GM12878 (cell line): ENCODE measurements around the gene PAQR8. TPM values are rescaled to one million over a fixed set of nuclear protein-coding genes. Genes with fewer than 3 reads are reported as not detected.
"Not testable (repeated sequence)": the region's sequence is repeated elsewhere in the genome, so short reads cannot be mapped to it uniquely, and the experiment has no call there.

Experiments used
- ATAC-seq: fragments of 200-7000 bp; cut with Tn5 transposase; 3 replicates; pipeline ENCODE4 v1.9.1; 2020; ENCODE audit warnings: mild to moderate bottlenecking, moderate library complexity
- BruUV-seq: library from RNA; stranded (reverse); fragments of 400-500 nt; replicated peaks from 2 replicates; lab custom pipeline; 2021; lab: Mats Ljungman, UMichigan
- CTCF ChIA-PET: fragments of 300-600 bp; sonication (Branson Sonifier 250); formaldehyde crosslinking; extraction: SDS; loops from one replicate; lab custom pipeline; 2021; ENCODE audit warnings: inconsistent platforms; lab: Yijun Ruan, JAX
- POLR2A ChIA-PET: fragments of 350-600 bp; formaldehyde crosslinking; extraction: SDS; loops from one replicate; lab custom pipeline; 2021; ENCODE audit warnings: inconsistent platforms; lab: Charles Lee
- RAD21 ChIA-PET: fragments of 300-600 bp; sonication (Branson Sonifier 250); formaldehyde crosslinking; loops from one replicate; lab custom pipeline; 2023; ENCODE audit warnings: antibody characterized with exemption; ENCODE audit not compliant: unreplicated experiment; lab: Charles Lee
- SMC1A ChIA-PET: fragments of 300-600 bp; sonication (Branson Sonifier 250); formaldehyde crosslinking; loops from one replicate; lab custom pipeline; 2023; ENCODE audit not compliant: unreplicated experiment, uncharacterized antibody; lab: Charles Lee
- DNase-seq: peaks from one replicate; pipeline ENCODE4 v3.0.0-alpha.2; 2011; ENCODE audit warnings: low read depth, low spot score
- FAIRE-seq: peaks from 3 replicates; lab custom pipeline; 2011; peaks lifted over from hg19 to GRCh38; lab: Jason Lieb, UNC
- H2AFZ ChIP-seq: 2 replicates; pipeline ENCODE4 v1.6.0; 2011; ENCODE audit warnings: low read depth, low read length, control low read depth; ENCODE audit not compliant: control insufficient read depth
- H3K27ac ChIP-seq: 2 replicates; pipeline ENCODE4 v1.5.1; 2011; ENCODE audit warnings: control low read depth; ENCODE audit not compliant: control insufficient read depth, insufficient read depth
- H3K27me3 ChIP-seq, 2 experiments: replicated peaks in 1 of 2; 2 replicates each; pipeline versions ENCODE4 v1.6.0 to v1.6.1; 2011; ENCODE audit warnings: low read length in 1 of 2; ENCODE audit not compliant: control insufficient read depth in 2 of 2, insufficient read depth in 2 of 2
- H3K36me3 ChIP-seq, 2 experiments: 2 replicates each; pipeline ENCODE4 v1.5.1; 2011; ENCODE audit warnings: low read length in 1 of 2; ENCODE audit not compliant: control insufficient read depth in 2 of 2, insufficient read depth in 2 of 2
- H3K4me1 ChIP-seq: 2 replicates; pipeline ENCODE4 v1.6.1; 2011; ENCODE audit warnings: mild to moderate bottlenecking, low read length, moderate library complexity, mixed read lengths; ENCODE audit not compliant: control insufficient read depth, insufficient read depth
- H3K4me2 ChIP-seq: 2 replicates; pipeline ENCODE4 v1.6.0; 2011; ENCODE audit warnings: control low read depth; ENCODE audit not compliant: control insufficient read depth, insufficient read depth
- H3K4me3 ChIP-seq: fragments of 200-600 bp; sonication (generic); 2 replicates; pipeline ENCODE4 v1.5.1; 2016
- H3K79me2 ChIP-seq: 2 replicates; pipeline ENCODE4 v1.6.0; 2011; ENCODE audit warnings: low read length; ENCODE audit not compliant: control insufficient read depth, insufficient read depth
- H3K9ac ChIP-seq: 2 replicates; pipeline ENCODE4 v1.8.0; 2011; ENCODE audit warnings: low read length, control low read depth, mixed read lengths; ENCODE audit not compliant: control insufficient read depth, insufficient read depth
- H3K9me3 ChIP-seq: replicated peaks from 3 replicates; pipeline ENCODE4 v1.5.1; 2011; ENCODE audit warnings: mild to moderate bottlenecking, low read length; ENCODE audit not compliant: control insufficient read depth, insufficient read depth
- H4K20me1 ChIP-seq: 2 replicates; pipeline ENCODE4 v1.6.0; 2011; ENCODE audit not compliant: control insufficient read depth, insufficient read depth
- HDGF ChIP-seq: fragments of 450-650 bp; IDR thresholded peaks from 2 replicates; pipeline ENCODE4 v1.6.1; 2016; ENCODE audit warnings: antibody characterized with exemption
- REST ChIP-seq: IDR thresholded peaks from 2 replicates; pipeline ENCODE4 v1.6.1; 2012; ENCODE audit warnings: mild to moderate bottlenecking, low read depth, low read length
- SUZ12 ChIP-seq: fragments of 200-600 bp; sonication (generic); IDR thresholded peaks from one replicate; pipeline ENCODE4 v1.6.1; 2018; ENCODE audit warnings: antibody characterized with exemption, mild to moderate bottlenecking; ENCODE audit not compliant: unreplicated experiment
- USF2 ChIP-seq: IDR thresholded peaks from 2 replicates; pipeline ENCODE4 v1.6.1; 2011; ENCODE audit warnings: low read depth, low read length, improper control_type of control experiment, borderline replicate concordance
- ZNF592 ChIP-seq: fragments of 450-650 bp; IDR thresholded peaks from 2 replicates; pipeline ENCODE4 v1.6.1; 2017; ENCODE audit warnings: mild to moderate bottlenecking, moderate library complexity
- WGBS: methylation state at CpG from one replicate; pipeline ENCODE4 v1.1.6; 2016; ENCODE audit warnings: low lambda C conversion rate; ENCODE audit not compliant: insufficient replicate concordance, insufficient coverage; ENCODE audit errors: missing lambda C conversion rate; 5-methylcytosine and 5-hydroxymethylcytosine counted together
- in situ Hi-C: fragments of 300-500 bp; cut with MboI; formaldehyde crosslinking; loops from 9 replicates; pipeline ENCODE4 v1.14.3; 2018; ENCODE audit warnings: mixed read lengths
- intact Hi-C: fragments of 100-400 bp; cut with micrococcal nuclease; formaldehyde crosslinking; loops from one replicate; pipeline ENCODE4 v1.14.2; 2022; ENCODE audit not compliant: unreplicated experiment
- polyA plus RNA-seq, 11 experiments: library from polyadenylated mRNA; depleted of rRNA in 4 of 11; unstranded in 6 of 11; stranded (reverse) in 5 of 11; fragments of >200 nt; fragmentation: Nextera tagmentation in 4 of 11; fragmentation: Illumina TruSeq in 1 of 11; extraction: Ambion mirVana in 4 of 11; extraction: Trizol in 1 of 11; gene quantifications; 1 replicate in 1 of 11; 2 replicates in 10 of 11; pipeline versions ENCODE4 v1.2.1 to v1.2.3, GENCODE V29; 2011 to 2016; ENCODE audit warnings: inconsistent platforms in 2 of 11, missing spikeins in 2 of 11, low read depth in 1 of 11
- total RNA-seq, 4 experiments: library from RNA; depleted of rRNA in 3 of 4; stranded (reverse); fragments of >200 nt in 3 of 4; fragmentation: Illumina TruSeq in 1 of 4; extraction: Trizol in 1 of 4; gene quantifications; 2 replicates each; pipeline versions ENCODE4 v1.2.1 to v1.2.3, GENCODE V29; 2013 to 2021

PAQR8 gene
- total and polyA plus RNA-seq, 10 of the 15 experiments (the other 5 are each of a cell fraction or from before 2014, with no cell fraction given): 3.9 to 22.4 (median 14.6) TPM

- ATAC-seq, FAIRE-seq, H3K9me3 ChIP-seq, H3K79me2 ChIP-seq, BruUV-seq, in situ Hi-C loops, H3K36me3 ChIP-seq, H2AFZ ChIP-seq, H3K4me3 ChIP-seq, intact Hi-C loops, H4K20me1 ChIP-seq, DNase-seq, H3K27me3 ChIP-seq, H3K9ac ChIP-seq: not testable (repeated sequence)
- TF ChIP-seq HDGF: 0 out of 2 replicates have a peak, but pooled peaks have one; percentile 56
- ChIA-PET SMC1A (interaction anchor here (2.1 to 9.3 kb wide), 9 partner anchors 11 to 102 kb away, joined by 8 to 156 read pairs (median 70); partner anchors contain the start of genes MCM3 and PAQR8), RAD21 (interaction anchor here (0.7 to 7.0 kb wide), 7 partner anchors 9 to 102 kb away, joined by 3 to 112 read pairs (median 32); partner anchors contain the start of genes MCM3 and PAQR8), CTCF (interaction anchor here (0.9 to 7.7 kb wide), 11 partner anchors 11 to 102 kb away, joined by 3 to 85 read pairs (median 13); partner anchors contain the start of genes EFHC1, MCM3 and PAQR8), POLR2A (interaction anchor here (0.7 to 7.0 kb wide), 6 partner anchors 10 to 281 kb away, joined by 3 to 74 read pairs (median 5); partner anchors contain the start of gene PAQR8)
- peaks cover 50% of the 10 kb centered on the region for H3K4me1 ChIP-seq
- 98% methylated on average over 4 of the region's 4 CpGs for WGBS
- peak overlapping the region; percentile 2; the same call in 1 of the 2 replicates for H3K4me2 ChIP-seq
- H3K27ac ChIP-seq: peak overlapping the region; percentile 94
These were observed 26.2 kb downstream of the PAQR8 start for GRCh38 chr6:52388119-52388518.

- BruUV-seq: no TSS peak
- Histone ChIP-seq H3K36me3 (no peaks in the 10 kb centered on the region), H2AFZ (no peak overlapping the region), H3K4me1 (peaks cover 57% of the 10 kb centered on the region), H3K9me3 (peaks cover 3% of the 10 kb centered on the region), H3K27ac (peak overlapping the region; percentile 94), H3K79me2 (peaks cover 10% of the 10 kb centered on the region), H4K20me1 (no peaks in the 10 kb centered on the region), H3K4me3 (no peak overlapping the region), H3K27me3 (no peaks in the 10 kb centered on the region), H3K9ac (no peak overlapping the region), H3K4me2 (peak overlapping the region; percentile 86; the same call in 1 of the 2 replicates)
- ChIA-PET POLR2A (interaction anchor here (0.7 to 7.0 kb wide), 9 partner anchors 8 to 281 kb away, joined by 3 to 74 read pairs (median 6); partner anchors contain the start of genes MCM3 and PAQR8), RAD21 (interaction anchor here (1.2 to 7.0 kb wide), 12 partner anchors 11 to 225 kb away, joined by 3 to 112 read pairs (median 16); partner anchors contain the start of genes MCM3 and PAQR8), SMC1A (interaction anchor here (1.2 to 9.3 kb wide), 16 partner anchors 10 to 186 kb away, joined by 3 to 156 read pairs (median 18); partner anchors contain the start of genes MCM3 and PAQR8), CTCF (interaction anchor here (0.6 to 7.7 kb wide), 14 partner anchors 10 to 187 kb away, joined by 3 to 85 read pairs (median 14); partner anchors contain the start of genes EFHC1, MCM3 and PAQR8)
- intact Hi-C loops (loop anchor here (1.0 kb wide), 1 partner anchor 101 kb away; no protein-coding TSS in a partner anchor), in situ Hi-C loops (no loop called here)
- FAIRE-seq (no peak), ATAC-seq (no peak), DNase-seq (no peak)
- WGBS: 94% methylated on average over 4 of the region's 4 CpGs
- no peak for TF ChIP-seq ZNF592
- TF ChIP-seq SUZ12: no peak
- TF ChIP-seq USF2: no peak
- no peak for TF ChIP-seq REST
These were observed 26.8 kb downstream of the PAQR8 start for GRCh38 chr6:52388790-52389189.
